ENCODE results near the gene AMN1.

The AMN1 gene

DNA sequence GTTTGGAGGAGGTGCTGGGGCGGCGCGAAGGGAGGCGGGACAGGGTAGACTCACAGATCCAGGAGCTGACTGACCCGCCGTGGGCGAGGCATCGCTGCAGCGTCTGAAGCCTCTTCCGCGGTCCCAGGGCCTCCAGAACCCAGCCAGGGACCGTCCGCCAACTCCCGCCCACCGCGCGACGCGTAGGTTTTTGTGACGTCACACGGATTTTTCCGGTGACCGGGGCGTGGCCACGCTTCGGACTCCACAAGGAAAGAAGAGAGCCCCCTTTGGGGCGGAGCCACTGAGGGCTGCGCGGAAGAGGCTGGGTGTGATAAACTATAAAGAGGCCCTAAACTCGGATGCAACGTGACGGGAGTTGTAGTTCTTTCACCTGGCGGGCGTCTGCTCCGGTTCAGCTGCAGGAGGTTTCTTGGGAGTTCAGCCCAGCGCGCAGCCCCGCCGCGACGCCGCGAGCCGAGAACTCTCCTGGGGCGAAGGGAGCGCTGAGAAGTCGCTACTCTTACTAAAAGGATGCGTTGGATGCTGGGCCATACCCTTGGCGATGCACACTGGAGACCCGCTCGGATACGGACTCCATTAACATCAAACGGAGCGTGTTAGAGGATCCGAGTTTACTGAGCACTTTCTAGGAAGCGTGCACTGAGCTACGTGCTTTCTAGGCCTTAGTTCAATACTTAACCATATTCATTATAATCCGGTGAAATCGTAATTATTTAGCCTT lies at the start of gene AMN1:
Gene AMN1 (minus strand): TSS at position 105 of the 724 bp plus-strand sequence. CDS start 13 bp downstream, at position 92.
- peak; percentile 98 for DNase-seq (ENCODE audit: low spot score)
- in situ Hi-C loops (cut with MboI; ENCODE audit: low sequenced_read_pairs, unreplicated experiment): no loop called here
- TF ChIP-seq, protein P1, sequence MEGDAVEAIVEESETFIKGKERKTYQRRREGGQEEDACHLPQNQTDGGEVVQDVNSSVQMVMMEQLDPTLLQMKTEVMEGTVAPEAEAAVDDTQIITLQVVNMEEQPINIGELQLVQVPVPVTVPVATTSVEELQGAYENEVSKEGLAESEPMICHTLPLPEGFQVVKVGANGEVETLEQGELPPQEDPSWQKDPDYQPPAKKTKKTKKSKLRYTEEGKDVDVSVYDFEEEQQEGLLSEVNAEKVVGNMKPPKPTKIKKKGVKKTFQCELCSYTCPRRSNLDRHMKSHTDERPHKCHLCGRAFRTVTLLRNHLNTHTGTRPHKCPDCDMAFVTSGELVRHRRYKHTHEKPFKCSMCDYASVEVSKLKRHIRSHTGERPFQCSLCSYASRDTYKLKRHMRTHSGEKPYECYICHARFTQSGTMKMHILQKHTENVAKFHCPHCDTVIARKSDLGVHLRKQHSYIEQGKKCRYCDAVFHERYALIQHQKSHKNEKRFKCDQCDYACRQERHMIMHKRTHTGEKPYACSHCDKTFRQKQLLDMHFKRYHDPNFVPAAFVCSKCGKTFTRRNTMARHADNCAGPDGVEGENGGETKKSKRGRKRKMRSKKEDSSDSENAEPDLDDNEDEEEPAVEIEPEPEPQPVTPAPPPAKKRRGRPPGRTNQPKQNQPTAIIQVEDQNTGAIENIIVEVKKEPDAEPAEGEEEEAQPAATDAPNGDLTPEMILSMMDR (IDR thresholded peaks at IDR 0.05; ENCODE audit: borderline replicate concordance, control extremely low read depth, extremely low read depth, insufficient read depth, missing control alignments): no peak

DNA sequence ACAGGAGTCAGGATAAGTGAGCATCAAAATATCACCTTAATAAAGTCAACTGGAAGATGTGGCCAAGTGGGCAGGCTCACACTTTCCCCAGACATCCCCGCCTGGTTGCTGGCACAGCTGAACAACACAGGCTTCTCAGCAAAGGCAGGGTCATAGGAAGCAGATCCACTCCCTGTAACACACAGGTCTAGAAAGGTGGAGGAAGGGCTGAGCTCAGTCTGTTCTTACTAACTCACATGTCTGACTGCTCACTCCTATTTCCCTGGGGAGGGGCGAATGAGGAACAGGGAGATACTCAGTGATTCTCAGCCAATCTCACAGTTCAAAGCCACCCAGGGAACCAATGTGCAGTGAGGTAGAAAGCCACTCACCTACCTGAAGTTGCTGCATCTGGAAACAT lies 45.0 kb upstream of the AMN1 start:
- in situ Hi-C loops (cut with MboI; ENCODE audit: low sequenced_read_pairs, unreplicated experiment): no loop called here
- peak; percentile 34 for DNase-seq (ENCODE audit: low spot score)

DNA sequence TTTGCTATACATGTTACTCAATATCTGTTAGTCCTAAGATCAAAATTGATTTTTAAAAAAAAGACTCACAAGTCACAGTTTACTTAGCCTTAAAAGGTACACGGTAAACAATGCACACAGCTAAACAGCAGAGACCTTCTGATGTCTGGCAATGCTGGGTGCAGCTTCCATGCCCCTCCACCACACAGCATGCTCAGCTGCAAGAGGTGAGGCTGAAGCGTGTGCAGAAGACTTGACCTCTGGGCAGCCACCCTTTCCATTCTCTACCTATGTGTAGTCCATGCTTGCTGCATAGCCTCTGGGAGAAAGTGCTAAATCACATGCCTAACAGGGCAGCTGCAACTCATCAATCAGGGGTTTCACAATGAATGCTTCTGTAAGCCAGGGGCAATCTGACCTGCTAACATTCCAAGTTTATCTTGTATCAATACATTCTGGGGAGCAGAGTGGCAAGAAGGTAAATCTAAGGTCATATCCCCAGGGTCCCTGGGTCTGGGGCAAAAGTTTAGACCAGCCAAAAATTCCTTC lies 44.5 kb upstream of the AMN1 start:
- TF ChIP-seq, protein P1 (IDR thresholded peaks at IDR 0.05; ENCODE audit: borderline replicate concordance, control extremely low read depth, extremely low read depth, insufficient read depth, missing control alignments): no peak
- DNase-seq (ENCODE audit: low spot score): no peak
- in situ Hi-C loops (cut with MboI; ENCODE audit: low sequenced_read_pairs, unreplicated experiment): no loop called here

More for the DNA sequence above, 45.0 kb upstream of the AMN1 start:
- TF ChIP-seq, protein P1 (IDR thresholded peaks at IDR 0.05; ENCODE audit: borderline replicate concordance, control extremely low read depth, extremely low read depth, insufficient read depth, missing control alignments): no peak

DNA sequence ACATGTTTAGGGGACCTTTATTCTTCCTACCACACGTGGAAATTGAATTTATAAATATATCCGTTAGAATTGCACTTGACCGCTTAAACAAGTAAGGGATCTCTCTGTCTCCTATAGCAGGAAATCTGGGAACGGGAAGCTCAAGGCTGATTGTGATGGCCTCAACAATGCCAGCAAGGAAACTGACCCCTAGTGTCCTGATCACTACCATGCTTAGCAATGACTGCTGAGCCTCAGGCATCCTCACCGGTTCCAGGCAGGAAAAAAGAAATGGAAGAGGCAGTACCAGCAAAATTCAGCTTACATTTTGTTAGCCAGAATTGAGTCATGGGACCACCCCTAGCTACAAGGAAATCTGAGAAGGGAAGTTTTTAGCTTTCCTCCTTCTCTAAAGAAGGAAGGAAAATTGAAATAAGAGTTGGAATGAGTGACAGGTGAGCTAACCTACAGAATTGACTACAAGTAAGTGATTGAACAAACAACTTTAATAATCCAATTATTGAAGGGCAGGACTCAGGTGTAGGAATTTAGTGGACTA lies 43.9 kb upstream of the AMN1 start:
- in situ Hi-C loops (cut with MboI; ENCODE audit: low sequenced_read_pairs, unreplicated experiment): no loop called here
- TF ChIP-seq, protein P1 (IDR thresholded peaks at IDR 0.05; ENCODE audit: borderline replicate concordance, control extremely low read depth, extremely low read depth, insufficient read depth, missing control alignments): no peak
- DNase-seq (ENCODE audit: low spot score): no peak

DNA sequence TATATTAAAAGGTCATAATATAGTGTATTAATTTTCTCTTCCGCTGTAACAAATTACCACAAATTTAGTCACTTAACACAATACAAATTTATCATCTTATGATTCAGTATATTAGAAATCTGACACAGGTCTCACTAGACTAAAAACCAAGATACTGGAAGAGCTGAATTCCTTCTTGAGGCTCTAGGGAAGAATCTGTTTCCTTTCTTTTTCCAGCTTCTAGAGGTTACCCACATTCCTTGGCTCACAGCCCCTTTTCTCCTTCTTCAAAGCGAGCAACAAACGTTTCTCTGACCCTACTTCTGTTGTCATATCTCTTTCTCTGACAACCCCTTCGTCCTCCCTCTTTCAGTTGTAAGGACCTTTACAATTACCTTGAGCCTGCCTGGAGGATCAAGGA lies 43.4 kb upstream of the AMN1 start:
- in situ Hi-C loops (cut with MboI; ENCODE audit: low sequenced_read_pairs, unreplicated experiment): no loop called here
- DNase-seq (ENCODE audit: low spot score): no peak
- TF ChIP-seq, protein P1 (IDR thresholded peaks at IDR 0.05; ENCODE audit: borderline replicate concordance, control extremely low read depth, extremely low read depth, insufficient read depth, missing control alignments): no peak

DNA sequence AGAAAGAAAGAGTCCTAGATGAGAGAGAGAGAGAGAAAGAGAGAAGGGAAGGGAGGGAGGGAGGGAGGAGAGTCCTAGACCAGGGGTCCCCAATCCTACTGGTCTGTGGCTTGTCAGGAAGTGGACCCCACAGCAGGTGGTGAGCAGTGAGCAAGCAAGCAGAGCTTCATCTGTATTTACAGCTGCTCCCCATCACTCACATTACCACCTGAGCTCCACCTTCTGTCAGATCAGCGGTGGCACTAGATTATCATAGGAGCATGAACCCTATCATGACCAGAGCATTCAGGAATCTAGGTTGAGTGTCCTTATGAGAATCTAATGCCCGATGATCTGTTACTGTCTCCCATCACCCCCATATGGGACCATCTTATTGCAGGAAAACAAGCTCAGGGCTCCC lies 39.2 kb upstream of the AMN1 start:
- in situ Hi-C loops (cut with MboI; ENCODE audit: low sequenced_read_pairs, unreplicated experiment): no loop called here
- TF ChIP-seq, protein P1 (IDR thresholded peaks at IDR 0.05; ENCODE audit: borderline replicate concordance, control extremely low read depth, extremely low read depth, insufficient read depth, missing control alignments): no peak
- no peak for DNase-seq (ENCODE audit: low spot score)

All from GM13976 (cell line).